ENCODE results near the gene PCNX2.
A peak's percentile ranks its signal among the peaks of the same experiment; 100 is the strongest.

PCNX2 gene, protein sequence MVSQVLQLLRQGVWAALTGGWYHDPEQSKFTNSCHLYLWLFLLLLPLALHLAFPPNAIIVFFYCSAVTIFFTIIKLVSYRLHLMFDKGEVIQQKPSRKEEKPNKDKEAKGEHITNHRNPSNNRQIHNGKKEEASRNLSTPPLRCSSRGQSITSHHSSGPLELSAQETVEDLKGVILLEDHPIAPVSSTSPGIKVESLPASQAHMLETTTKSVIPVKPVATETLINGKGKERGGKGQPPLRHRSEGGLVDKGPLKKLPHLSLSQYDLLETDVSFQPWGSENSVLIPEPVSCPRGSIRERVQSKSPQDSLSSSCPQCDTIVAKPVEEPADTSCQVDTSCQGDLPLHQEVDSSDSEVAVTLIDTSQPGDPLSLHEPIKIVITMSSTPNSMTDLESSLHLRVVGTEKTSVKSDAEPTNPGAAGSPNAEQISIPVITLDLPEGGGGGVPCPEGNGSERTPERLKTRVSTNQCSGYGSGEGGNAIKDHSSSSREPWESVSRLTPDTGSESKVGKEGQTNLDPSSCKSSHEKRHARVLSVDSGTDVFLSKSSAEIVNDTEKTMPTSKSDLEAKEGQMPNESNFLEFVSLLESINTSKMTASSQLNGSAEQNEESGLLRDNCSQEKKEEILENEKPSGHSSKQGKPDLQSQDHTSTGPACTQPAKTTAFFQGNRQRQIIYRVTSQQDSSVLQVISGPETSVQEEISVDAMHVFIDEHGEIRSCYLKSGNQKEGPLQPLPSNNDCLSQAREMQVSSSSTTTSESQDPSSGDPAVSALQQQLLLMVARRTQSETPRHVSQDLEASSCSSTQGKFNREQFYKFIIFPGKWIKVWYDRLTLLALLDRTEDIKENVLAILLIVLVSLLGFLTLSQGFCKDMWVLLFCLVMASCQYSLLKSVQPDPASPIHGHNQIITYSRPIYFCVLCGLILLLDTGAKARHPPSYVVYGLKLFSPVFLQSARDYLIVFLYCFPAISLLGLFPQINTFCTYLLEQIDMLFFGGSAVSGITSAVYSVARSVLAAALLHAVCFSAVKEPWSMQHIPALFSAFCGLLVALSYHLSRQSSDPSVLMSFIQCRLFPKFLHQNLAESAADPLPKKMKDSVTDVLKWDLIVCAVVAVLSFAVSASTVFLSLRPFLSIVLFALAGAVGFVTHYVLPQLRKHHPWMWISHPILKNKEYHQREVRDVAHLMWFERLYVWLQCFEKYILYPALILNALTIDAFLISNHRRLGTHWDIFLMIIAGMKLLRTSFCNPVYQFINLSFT (N-terminal part only)

DNA sequence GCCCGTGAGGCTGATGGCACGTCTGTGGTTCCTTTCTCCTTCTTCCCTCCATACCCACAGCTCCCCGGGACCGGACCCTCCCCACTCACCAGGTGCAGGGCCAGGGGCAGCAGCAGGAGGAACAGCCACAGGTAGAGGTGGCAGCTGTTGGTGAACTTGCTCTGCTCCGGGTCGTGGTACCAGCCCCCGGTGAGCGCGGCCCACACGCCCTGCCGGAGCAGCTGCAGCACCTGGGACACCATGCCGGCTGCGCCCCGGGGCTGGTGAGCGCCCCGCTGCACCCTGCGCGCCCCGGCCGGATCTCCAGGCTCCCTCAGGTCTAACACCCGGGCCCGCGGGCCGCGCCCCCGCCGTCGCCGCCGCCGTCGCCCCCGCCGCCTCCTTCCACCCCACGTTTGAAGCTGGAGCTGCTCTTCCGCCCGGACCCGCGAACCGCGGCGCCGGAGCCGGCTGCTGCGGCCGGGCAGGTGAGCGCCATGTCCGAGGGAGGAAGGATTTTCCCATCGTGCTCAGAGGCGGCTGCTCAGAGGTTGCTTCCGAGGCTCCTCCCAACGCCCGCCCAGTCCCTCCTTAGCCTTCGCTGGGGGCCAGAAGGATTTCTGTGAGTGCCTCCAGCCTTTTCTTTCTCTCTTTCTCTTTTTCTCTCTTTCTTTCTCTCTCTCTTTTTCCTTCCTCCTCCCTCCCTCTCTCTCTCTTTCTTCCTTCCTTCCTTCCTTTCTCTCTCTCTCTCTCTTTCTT is at the start of gene PCNX2:
Gene PCNX2 (minus strand): TSS at position 489 of the 738 bp plus-strand sequence. CDS start 247 bp downstream, at position 242.
- peak; percentile 19 for DNase-seq

DNA sequence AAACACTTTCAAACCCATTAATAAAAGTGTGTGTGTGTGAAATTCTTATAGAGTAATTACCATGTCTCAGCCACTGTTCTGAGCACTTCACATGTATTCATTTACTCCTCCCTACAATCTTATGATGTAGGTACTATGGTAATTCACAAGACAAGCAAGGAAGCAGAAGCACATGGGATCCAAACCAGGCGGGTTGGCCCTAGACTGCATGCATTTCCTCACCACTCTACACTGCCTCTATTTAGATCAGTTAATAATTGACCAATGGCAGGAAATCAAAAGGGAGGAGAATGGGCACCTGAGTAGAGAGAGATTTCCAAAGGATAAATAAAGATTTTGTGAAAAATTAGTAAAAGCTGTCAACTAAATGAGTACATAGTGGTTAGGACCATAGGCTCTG is 47.7 kb upstream of the PCNX2 start:
- DNase-seq: no peak

DNA sequence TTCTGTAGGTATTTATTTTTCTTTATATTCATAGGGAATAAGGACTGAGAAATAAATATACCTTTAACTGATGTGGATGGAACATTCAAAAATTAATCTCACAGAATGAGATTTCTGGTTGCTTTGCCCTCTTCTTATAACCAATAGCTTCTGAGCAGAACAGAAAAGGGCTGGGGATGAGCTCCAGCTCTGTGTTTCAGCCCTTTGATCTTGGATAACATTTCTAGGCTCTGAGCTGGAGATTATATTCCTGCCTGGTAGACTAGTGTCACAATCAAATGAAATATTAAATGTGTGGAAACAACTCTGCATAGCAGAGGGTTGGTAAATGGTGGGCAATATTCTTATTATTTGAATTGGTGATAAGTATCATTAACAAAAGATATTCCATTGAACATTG is 46.6 kb upstream of the PCNX2 start:
- no peak for DNase-seq

DNA sequence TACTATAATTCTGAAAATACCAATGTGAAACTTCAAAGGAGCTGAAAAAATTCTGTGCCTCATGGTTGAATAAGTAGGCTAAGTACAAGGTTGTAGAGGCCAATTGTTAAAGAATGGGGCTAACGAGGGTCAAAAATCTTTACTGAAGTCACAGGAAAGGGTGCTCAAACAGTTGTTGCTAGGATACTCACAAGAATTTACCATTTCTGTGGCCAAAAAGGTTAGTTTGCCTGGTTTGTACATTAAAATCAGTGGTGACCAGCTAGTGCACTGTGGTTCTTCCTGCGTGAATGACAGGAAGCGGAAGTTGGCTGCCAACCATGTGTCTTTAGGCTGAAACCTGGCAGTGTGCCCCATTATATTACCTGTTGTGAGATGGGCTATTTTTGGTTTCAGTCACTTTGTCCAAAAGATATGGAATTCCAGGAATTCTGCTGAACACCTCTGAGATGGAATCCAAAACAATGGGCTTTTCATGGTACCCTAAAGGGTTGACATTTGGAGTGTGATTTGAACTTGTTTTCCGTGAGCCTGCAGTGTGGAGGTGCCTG is 45.5 kb upstream of the PCNX2 start:
- DNase-seq: no peak

DNA sequence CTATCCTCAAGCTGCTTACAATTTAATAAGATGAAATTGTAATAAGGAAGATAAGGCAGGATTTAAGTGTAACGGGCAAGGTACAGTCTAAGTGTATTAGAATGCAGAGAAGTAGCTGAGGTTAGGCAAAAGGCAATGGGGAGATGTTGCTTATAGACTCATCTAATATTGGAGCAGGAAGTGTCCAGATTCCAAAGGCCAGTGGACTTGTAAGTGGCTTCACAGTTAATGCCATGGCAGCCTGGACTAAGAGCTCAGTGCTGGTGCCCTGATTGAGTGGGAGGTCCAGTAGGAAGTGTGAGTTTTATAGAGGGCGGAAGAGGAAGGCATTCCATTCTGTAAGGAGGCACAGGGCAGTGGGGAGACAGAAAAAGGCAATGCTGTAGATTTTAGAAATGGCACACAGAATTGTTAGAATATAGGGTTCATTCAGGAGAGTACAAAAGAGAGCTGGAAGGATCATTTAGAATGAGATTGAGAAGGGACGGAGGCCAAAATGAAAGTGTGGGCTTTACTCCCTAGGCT is 44.6 kb upstream of the PCNX2 start:
- no peak for DNase-seq

DNA sequence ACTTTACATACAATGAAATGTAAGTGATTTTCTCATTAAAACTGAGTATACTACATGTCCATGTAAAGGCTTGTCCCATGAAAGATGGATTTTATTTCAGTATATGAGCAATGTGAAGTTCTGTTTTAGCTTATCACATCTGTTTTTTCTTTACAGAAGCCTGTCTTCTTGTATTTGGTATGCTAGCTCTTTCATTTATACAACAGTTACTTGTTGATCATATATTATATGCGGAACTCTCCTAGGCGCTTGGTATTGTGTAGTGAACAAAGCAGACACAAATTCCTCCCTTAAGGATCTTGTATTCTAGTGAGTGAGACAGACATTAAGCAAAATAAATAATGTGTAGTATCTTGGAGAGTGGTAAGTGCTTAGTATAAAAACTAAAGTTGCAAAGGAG is 42.6 kb upstream of the PCNX2 start:
- DNase-seq: no peak

DNA sequence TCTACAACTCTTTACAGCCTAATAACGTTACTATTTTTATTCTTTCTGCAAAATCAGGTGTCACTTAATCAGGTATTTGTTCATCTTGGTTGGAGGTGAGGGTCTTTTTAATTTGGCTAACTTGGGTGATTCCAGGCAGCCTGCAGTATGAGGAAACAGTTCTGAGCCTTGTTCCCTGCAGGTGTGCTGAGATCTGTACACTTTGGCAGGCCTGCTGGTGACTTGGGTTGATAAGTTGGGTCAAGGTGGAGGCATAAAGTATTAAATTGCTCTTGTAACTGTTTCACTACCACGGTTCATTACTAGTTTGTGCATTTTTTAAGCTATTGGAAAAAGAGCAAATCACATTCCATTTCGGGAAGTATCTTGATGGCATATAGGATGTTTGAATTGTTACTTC is 42.0 kb upstream of the PCNX2 start:
- DNase-seq: no peak

DNA sequence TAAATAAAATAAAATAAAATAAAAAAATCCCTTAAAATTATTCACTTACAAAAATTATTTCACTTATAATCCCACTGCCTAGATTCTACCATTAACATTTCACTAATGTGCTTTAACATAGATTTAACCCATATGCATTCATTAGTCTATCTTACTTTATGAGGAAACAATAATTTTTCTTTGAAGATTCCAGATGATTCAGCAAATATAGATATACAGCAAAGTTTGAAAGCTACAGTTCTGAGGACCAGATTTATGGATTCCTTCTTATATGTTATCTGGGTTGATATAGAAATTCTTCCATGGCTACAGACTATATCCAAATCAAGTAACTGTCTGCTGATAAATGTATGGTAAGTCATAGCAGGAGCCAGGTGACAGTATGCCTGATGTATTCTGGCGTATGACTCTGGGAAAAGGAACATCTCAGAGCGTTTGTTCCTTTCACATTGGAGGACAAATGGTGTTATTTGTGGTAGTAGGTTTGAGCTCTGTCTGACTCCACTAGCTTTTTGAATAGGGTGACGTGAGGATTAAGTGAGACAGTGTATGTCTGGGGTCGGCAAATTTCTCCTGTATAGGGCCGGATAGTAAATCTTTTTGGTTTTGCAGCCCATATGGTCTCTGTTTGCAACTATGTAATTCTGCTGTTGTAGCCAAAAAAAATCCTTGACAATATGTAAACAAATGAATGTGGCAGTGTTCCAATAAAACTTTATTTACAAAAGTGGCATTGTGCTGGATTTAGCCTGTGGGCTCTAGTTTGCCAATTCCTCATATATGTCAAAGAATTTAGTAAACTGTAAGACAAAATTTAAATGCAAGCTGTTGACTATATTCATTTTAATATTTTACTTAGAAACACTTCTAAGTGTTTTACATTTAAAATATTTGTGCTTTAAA is 41.3 kb upstream of the PCNX2 start:
- DNase-seq: no peak

DNA sequence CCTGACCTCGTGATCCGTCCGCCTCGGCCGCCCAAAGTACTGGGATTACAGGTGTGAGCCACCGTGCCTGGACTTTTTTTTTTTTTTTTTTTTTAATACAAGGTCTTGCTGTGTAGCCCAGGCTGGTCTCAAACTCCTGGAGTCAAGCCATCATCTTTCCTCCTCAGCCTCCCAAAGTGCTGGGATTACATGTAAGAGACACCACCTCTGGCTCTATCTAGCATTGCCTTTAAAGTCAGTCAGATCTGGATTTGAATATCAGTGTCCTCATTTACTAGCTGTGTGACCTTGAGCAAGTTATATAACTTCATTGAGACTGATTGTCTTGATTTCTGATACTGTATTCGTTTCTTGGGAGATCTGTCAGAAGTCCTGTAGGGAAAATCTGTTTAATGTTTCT is 38.6 kb upstream of the PCNX2 start:
- DNase-seq: no peak

DNA sequence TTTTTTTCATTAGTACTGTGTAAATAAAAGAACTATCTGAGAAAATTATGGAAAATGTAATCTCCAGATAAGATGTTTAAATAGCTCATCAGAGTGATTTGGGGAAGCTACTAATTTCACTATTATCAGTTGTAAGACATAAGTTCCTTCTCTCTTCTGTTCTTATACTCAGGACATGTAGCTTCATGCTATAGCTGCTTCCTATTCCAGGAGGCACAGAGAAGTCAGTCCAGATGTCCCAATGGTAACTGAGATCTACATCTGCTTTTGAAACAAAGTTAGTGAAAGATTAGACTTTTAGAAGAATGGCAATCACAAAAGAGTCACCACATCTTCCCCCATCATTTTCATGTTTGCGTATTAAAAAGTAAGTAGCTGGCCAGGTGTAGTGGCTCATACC is 37.6 kb upstream of the PCNX2 start:
- DNase-seq: no peak

DNA sequence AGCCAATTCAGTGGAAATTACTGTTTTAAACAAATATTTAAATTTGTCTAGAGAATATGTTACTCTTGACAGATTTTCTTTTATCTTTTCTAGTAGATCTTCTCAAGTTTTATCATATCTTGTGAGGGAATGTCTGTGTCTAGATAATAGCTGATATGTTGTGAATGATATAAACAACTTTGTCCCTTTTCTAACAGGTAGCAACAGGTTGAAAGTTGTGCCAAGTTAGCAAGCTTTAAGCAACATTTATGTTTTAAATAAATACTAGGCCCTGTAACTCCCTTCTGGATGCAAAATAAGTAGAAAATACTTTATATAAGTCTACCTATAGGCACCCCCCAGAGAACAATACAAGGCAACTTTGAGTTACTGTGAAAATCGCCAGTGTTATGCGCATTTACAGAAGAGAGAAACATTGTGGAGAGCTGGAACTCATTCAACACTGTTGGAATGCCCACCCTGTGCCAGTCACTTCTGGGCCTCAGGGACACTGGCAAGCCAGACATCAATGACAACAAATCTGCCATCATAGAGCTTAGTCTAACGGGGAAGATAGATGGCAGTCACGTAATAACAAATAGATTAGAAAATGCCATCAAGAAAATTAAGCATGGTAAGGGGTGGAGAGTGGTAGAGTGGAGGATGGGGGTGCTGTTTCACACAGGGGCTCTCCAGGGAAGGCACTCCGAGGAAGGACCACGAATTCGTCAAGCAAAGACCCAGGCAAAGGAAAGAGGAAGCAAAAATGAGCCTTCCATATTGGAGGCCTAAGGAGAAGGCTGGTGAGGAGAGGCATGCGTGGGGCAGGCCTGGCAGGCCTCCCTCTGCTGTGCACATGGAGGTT is 36.4 kb upstream of the PCNX2 start:
- no peak for DNase-seq

DNA sequence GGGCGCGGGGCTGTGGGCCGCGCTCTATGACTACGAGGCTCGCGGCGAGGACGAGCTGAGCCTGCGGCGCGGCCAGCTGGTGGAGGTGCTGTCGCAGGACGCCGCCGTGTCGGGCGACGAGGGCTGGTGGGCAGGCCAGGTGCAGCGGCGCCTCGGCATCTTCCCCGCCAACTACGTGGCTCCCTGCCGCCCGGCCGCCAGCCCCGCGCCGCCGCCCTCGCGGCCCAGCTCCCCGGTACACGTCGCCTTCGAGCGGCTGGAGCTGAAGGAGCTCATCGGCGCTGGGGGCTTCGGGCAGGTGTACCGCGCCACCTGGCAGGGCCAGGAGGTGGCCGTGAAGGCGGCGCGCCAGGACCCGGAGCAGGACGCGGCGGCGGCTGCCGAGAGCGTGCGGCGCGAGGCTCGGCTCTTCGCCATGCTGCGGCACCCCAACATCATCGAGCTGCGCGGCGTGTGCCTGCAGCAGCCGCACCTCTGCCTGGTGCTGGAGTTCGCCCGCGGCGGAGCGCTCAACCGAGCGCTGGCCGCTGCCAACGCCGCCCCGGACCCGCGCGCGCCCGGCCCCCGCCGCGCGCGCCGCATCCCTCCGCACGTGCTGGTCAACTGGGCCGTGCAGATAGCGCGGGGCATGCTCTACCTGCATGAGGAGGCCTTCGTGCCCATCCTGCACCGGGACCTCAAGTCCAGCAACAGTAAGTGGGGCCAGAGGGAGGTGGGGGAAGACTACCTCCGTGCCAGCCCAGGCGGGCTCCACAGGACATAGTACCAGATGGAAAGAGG is 32.8 kb upstream of the PCNX2 start:
- no peak for DNase-seq

DNA sequence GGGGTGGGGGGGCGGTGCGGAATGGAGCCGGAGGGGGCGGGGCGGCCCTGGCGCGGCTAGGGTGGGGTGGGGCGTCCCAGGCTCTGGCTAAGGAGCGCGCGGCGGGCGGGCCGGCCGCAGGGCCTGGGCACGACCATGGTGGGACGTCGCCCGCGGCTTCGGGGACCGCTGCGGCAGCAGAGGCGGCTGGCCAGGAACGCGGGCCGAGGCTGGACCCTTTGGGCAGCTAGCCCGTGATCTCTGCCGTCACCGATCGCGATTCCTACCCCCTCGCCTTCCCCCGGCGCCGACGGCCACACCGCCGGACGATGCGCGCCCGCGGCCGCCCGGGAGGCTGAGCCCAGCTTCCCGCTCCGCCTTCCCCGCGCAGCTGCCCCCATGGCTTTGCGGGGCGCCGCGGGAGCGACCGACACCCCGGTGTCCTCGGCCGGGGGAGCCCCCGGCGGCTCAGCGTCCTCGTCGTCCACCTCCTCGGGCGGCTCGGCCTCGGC is 32.2 kb upstream of the PCNX2 start, which contains the start of gene MAP3K21:
Gene MAP3K21 (plus strand): TSS at position 74 of the 491 bp plus-strand sequence. CDS start 305 bp downstream, at position 379.
- DNase-seq: no peak

DNA sequence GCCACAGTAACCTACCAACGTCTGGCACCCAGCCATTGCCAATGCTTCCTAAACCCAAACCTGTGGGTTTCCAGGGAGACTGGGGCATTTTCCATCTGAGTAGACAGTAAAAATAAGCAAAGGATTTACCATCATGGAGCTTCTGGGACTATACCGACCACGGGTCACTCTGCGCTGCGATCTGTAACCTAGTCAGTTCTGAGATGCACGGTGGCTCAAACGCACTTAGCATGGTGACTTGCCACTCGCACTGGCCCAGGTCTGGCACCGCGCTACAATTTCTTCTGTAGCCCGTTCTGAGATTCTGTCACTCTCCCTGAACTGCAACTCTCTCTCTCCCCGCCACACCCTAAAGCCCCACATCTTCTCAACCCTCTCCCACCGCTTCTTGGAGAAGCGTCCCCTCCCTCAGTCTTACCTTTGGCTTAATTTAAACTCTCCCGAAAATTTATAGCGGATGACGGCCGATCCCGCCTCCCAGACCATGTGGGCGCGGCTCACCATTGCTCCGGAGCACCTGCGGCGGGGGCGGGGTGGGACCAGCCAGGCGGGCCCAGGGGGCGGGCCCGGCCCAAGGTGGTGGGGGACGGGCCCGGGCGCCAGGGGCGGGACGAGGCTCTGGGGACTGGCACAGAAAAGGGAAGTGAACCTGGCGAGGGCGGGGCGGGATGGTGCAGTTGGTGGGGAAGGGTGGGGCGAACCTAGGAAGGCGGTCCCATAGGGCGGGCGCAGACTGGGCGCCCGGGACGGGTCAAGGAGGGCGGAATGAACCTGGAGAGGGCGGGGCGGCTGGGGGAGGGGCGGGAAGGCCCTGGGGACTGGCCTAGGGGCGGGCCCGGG is 31.5 kb upstream of the PCNX2 start:
- DNase-seq: peak; percentile 69

DNA sequence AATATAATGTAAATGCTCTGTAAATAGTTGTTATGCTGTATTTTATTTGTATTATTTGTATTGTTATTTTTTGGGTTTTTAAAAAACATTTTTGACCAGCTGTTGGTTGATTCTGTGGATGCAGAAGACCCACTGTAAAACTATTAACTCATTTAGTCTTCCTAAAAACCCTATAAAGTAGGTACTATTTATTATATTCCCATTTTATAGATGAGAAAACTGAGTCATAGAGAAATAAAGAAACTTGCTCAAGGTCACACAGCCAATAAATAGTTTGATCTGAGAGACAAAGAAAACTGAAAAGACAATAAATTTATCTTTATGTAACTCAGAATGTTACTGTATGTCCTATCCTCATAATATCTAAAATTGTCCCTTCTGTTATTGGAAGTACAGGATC is 30.8 kb upstream of the PCNX2 start:
- DNase-seq: no peak

DNA sequence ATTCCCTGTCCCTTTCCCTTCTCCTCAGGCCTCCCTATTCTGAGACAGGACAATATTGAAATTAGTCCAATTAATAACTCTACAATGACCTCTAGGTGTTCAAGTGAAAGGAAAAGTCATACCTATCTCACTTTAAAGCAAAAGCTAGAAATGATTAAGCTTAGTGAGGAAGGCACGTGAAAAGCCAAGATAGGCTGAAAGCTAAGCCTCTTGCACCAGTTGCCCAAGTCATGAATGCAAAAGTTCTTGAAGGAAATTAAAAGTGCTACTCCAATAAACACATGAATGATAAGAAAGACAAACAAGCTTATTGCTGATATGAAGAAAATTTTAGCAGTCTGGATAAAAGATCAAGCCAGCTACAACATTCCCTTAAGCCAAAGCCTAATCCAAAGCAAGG is 28.2 kb upstream of the PCNX2 start:
- no peak for DNase-seq

DNA sequence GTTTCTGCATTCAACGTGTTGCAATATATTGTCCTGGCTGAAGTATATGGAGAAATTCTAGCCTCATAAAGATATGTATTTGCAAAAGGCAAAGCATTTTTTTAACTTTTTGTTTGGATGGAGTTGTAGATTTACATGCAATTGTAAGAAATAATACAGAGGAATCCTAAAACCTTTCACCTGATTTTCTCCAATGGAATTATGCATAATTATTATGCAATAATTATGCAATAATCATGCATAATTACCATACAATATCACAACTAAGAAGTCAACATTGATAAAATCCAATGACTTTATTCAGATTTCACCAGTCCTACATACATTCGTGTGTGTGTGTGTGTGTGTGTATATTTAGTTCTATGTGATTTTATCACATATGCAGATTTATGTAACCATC is 24.5 kb upstream of the PCNX2 start:
- DNase-seq: no peak

DNA sequence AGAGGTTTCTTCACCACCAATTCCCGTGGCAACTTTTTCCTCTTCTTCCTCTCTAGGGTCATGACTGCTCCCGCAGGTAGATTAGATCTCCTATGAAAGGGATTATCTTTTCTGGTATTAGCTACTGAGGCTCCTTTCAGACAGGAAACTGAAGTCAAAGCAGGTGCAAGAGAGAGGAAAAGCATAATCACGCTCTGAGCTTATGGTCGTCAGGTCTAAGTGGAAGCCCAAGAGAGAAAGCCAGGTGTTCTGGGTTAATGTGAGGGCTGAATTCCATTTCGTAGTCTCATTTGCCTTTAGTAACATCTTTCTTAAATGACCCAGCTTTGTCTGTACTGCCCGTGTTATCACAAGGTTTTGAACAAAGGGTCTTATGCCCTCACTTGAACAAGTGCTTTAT is 23.7 kb upstream of the PCNX2 start:
- no peak for DNase-seq
